GM23248 (cell line): ENCODE data around the gene MAP3K1. TPM values are rescaled to one million over a fixed set of nuclear protein-coding genes. Genes with fewer than 3 reads are reported as not detected.

Experiments used
- DNase-seq: peaks from one replicate; pipeline ENCODE4 v3.0.0-alpha.2; 2015
- H2AFZ ChIP-seq: fragments of 200-600 bp; sonication (generic); 2 replicates; pipeline ENCODE4 v1.6.1; 2016; ENCODE audit warnings: antibody characterized with exemption
- H3F3A ChIP-seq: fragments of 200-600 bp; sonication (generic); 2 replicates; pipeline ENCODE4 v1.6.1; 2016; ENCODE audit warnings: mild to moderate bottlenecking, antibody characterized with exemption, mixed run types; ENCODE audit not compliant: insufficient read depth
- H3K27ac ChIP-seq: fragments of 200-600 bp; sonication (generic); 2 replicates; pipeline ENCODE4 v1.5.1; 2016; ENCODE audit warnings: mild to moderate bottlenecking
- H3K27me3 ChIP-seq: fragments of 200-600 bp; sonication (generic); replicated peaks from 2 replicates; pipeline ENCODE4 v1.6.1; 2016; ENCODE audit warnings: mild to moderate bottlenecking; ENCODE audit not compliant: insufficient read depth
- H3K36me3 ChIP-seq: fragments of 200-600 bp; sonication (generic); 2 replicates; pipeline ENCODE4 v1.6.1; 2016; ENCODE audit warnings: low read depth, mild to moderate bottlenecking
- H3K4me1 ChIP-seq: fragments of 200-600 bp; sonication (generic); 2 replicates; pipeline ENCODE4 v1.6.1; 2016; ENCODE audit warnings: mild to moderate bottlenecking; ENCODE audit not compliant: insufficient read depth
- H3K4me2 ChIP-seq: fragments of 200-600 bp; sonication (generic); one replicate; pipeline ENCODE4 v1.6.1; 2016; ENCODE audit warnings: mild to moderate bottlenecking; ENCODE audit not compliant: unreplicated experiment
- H3K4me3 ChIP-seq: fragments of 200-600 bp; sonication (generic); 2 replicates; pipeline ENCODE4 v1.5.1; 2016; ENCODE audit warnings: mild to moderate bottlenecking
- H3K79me2 ChIP-seq: fragments of 200-600 bp; sonication (generic); 2 replicates; pipeline ENCODE4 v1.6.1; 2016; ENCODE audit warnings: mild to moderate bottlenecking; ENCODE audit not compliant: insufficient read depth
- H3K9ac ChIP-seq: fragments of 200-600 bp; sonication (generic); 2 replicates; pipeline ENCODE4 v1.6.1; 2016; ENCODE audit warnings: mild to moderate bottlenecking
- H3K9me2 ChIP-seq: fragments of 200-600 bp; sonication (generic); 2 replicates; pipeline ENCODE4 v1.6.1; 2016; ENCODE audit warnings: mixed run types, mild to moderate bottlenecking, moderate library complexity; ENCODE audit not compliant: insufficient read depth
- H3K9me3 ChIP-seq: fragments of 200-600 bp; sonication (generic); one replicate; pipeline ENCODE4 v1.6.1; 2017; ENCODE audit warnings: low read depth
- H4K20me1 ChIP-seq: fragments of 200-600 bp; sonication (generic); 2 replicates; pipeline ENCODE4 v1.6.0; 2016; ENCODE audit not compliant: insufficient read depth
- EZH2 ChIP-seq: fragments of 200-600 bp; sonication (generic); IDR thresholded peaks from 2 replicates; pipeline ENCODE4 v1.6.1; 2018; ENCODE audit warnings: antibody characterized with exemption, mild to moderate bottlenecking; ENCODE audit not compliant: insufficient read depth, poor library complexity, severe bottlenecking
- EZH2phosphoT487 ChIP-seq: fragments of 200-600 bp; sonication (generic); IDR thresholded peaks from 2 replicates; pipeline ENCODE4 v1.6.1; 2018; ENCODE audit warnings: antibody characterized with exemption, moderate library complexity, mild to moderate bottlenecking, low read depth; ENCODE audit not compliant: insufficient read depth
- WGBS, 2 experiments: methylation state at CpG; one replicate each; pipeline ENCODE4 v1.1.6; 2015 to 2017; ENCODE audit warnings: low lambda C conversion rate in 2 of 2, low coverage in 1 of 2; ENCODE audit errors: missing lambda C conversion rate in 2 of 2; 5-methylcytosine and 5-hydroxymethylcytosine counted together
- in situ Hi-C: fragments of 300-500 bp; cut with MboI; formaldehyde crosslinking; loops from 2 replicates; pipeline ENCODE4 v1.15.0; 2020
- polyA plus RNA-seq: library from polyadenylated mRNA; unstranded; fragments of >200 nt; fragmentation: Nextera tagmentation; extraction: Ambion mirVana; gene quantifications from 2 replicates; pipeline ENCODE4 v1.2.1, GENCODE V29; 2016
- total RNA-seq: library from RNA; depleted of rRNA; stranded (reverse); fragments of >200 nt; shearing (Covaris generic); gene quantifications from 2 replicates; pipeline ENCODE4 v1.2.3, GENCODE V29; 2014

MAP3K1 gene
- total and polyA plus RNA-seq, 2 experiments from 2014 or later, result 1.8 to 4.6 TPM

DNA sequence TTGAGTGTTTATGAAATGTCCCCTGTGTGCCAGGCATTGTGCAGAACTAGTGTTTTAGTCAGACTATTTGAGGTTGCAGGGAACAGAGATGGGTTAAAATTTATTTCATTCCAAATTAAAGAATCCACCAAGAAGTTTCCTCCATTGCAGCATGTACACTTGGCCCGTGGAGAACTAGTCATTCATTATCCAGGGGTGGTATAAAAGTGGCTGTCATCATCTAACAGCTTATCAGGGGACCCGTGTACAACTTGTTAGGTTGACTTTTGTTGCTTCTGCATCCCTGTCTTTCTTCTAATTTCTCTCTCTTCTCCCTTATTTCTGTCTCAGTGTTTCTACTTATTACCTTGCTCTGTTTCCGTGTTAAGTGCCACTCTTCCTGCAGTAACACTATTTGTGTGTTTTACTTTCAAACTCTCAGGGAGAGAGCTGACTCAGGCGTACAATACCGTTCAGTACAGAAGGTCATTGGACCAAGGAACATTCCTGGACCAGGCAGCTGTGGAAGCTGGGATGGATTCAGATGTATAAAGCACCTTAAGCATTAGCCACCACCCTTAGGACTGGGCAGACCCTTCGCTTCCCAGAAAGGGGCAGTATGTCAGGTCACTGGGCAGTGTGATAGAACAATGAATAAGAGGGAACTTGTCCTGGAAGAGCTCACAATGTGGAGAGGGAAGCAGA lies 36.1 kb downstream of the MAP3K1 start:
- no peaks in the 10 kb centered on the region for H4K20me1 ChIP-seq
- no peaks in the 10 kb centered on the region for H3K9me2 ChIP-seq
- peaks cover 60% of the 10 kb centered on the region for H3K79me2 ChIP-seq
- H3K9me3 ChIP-seq, result no peaks in the 10 kb centered on the region
- 81% methylated on average over 6 of the region's 6 CpGs for WGBS, 2 experiments
- H3K36me3 ChIP-seq, result no peaks in the 10 kb centered on the region
- H3K9ac ChIP-seq, result no peak overlapping the region
- in situ Hi-C loops, result no loop called here
- no peak overlapping the region for H3K27ac ChIP-seq
- no peaks in the 10 kb centered on the region for H3K4me1 ChIP-seq
- no peak overlapping the region for H2AFZ ChIP-seq
- H3K27me3 ChIP-seq, result no peaks in the 10 kb centered on the region
- DNase-seq, result no peak
- no peaks in the 10 kb centered on the region for H3F3A ChIP-seq
- TF ChIP-seq EZH2phosphoT487 (no peak), EZH2 (no peak)
- H3K4me2 ChIP-seq, result no peak overlapping the region
- no peak overlapping the region for H3K4me3 ChIP-seq

DNA sequence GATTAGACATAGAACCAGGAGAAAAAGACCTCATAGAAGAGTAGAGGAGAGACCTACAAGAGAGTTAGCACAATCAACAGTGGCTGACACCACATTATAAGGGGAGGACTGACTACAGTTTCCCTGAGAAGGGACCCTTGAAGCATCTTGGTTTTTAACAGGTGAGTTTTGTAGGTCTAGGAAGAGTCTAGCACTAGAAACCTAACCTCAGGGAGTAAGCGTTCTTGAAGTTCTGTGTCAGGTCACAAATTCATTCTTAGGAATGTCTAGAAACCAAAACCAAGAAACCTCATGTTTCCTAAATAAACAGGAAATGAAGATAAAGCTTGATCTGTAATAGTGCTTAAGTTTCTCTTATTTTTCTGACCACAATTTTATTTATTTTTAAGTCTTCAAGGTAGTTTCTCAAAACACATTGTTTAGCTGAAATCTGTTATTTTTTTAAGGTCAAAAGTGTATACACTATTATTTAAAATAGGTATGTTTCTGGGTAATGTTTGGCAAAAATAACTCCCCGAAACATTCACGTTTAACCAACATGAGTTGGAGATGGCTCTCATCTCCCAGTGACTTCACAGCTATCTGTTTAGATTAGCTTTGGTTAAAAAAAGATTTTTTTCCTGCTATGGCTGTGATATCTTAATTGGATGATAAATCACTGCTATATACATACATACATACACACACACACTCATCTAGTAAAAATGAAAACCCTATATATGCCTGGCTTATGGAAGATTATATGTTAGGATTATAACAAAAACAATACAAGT lies 37.1 kb downstream of the MAP3K1 start:
- H2AFZ ChIP-seq, result no peak overlapping the region
- H3K9ac ChIP-seq, result no peak overlapping the region
- no peak overlapping the region for H3K27ac ChIP-seq
- H3K79me2 ChIP-seq, result peaks cover 56% of the 10 kb centered on the region
- in situ Hi-C loops, result no loop called here
- H3K4me1 ChIP-seq, result no peaks in the 10 kb centered on the region
- H4K20me1 ChIP-seq, result no peaks in the 10 kb centered on the region
- no peaks in the 10 kb centered on the region for H3K27me3 ChIP-seq
- no peaks in the 10 kb centered on the region for H3K36me3 ChIP-seq
- WGBS, 2 experiments, result 87 to 90% methylated on average over 3 of the region's 3 CpGs
- no peak for TF ChIP-seq EZH2phosphoT487
- no peak for TF ChIP-seq EZH2
- H3K4me2 ChIP-seq, result no peak overlapping the region
- H3F3A ChIP-seq, result no peaks in the 10 kb centered on the region
- no peak for DNase-seq
- no peaks in the 10 kb centered on the region for H3K9me3 ChIP-seq
- no peak overlapping the region for H3K4me3 ChIP-seq
- no peaks in the 10 kb centered on the region for H3K9me2 ChIP-seq

DNA sequence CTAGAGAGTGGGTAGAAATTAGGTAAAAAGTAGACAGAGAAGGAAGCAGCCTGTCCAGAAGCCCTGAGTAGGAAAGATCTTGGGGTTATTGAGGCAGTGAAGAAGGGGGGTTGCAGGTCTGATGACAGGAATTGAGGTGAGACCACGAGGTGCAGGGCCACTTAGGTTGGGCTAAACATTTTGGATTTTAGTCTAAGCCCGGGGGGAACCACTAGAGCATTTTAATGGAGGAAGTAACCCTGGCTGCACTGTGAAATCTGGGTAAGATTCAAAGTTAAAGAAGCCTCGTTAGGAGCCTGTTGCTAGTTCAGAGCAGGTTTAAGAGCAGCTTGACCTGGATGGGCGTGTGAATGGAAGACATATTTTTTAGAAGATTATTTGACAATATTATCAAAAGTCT lies 38.3 kb downstream of the MAP3K1 start:
- H4K20me1 ChIP-seq, result no peaks in the 10 kb centered on the region
- no peaks in the 10 kb centered on the region for H3K9me3 ChIP-seq
- H3K4me2 ChIP-seq, result no peak overlapping the region
- H3K4me3 ChIP-seq, result no peak overlapping the region
- WGBS, 2 experiments, result 91 to 95% methylated on average over 4 of the region's 4 CpGs
- H3F3A ChIP-seq, result no peaks in the 10 kb centered on the region
- H3K36me3 ChIP-seq, result no peaks in the 10 kb centered on the region
- no peaks in the 10 kb centered on the region for H3K4me1 ChIP-seq
- no peak overlapping the region for H2AFZ ChIP-seq
- H3K9ac ChIP-seq, result no peak overlapping the region
- TF ChIP-seq EZH2phosphoT487 (no peak), EZH2 (no peak)
- H3K9me2 ChIP-seq, result no peaks in the 10 kb centered on the region
- H3K79me2 ChIP-seq, result peaks cover 49% of the 10 kb centered on the region
- in situ Hi-C loops, result no loop called here
- no peak overlapping the region for H3K27ac ChIP-seq
- DNase-seq, result no peak
- H3K27me3 ChIP-seq, result no peaks in the 10 kb centered on the region

DNA sequence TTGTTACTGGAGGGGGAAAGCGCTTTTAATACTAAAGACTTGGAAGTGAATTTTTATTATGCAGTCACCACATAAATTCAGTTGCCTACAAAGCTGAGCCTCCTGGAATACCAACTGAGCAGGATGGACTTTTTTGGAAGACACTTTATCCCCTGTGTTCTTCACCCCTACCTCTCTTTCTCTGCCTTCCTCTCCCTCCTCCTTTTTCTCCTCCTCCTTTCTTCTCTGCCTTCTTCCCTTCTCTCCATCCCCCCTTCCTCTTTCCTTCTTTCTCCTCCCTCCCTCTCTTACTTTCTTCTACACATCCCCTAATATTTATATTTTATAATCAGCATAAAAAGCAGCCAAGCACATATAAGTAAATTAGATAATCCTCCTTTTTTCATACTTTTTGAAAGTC lies 39.6 kb downstream of the MAP3K1 start:
- WGBS, 2 experiments, result 94 to 100% methylated on average over 1 of the region's 1 CpG
- in situ Hi-C loops, result no loop called here
- no peak for TF ChIP-seq EZH2phosphoT487
- Histone ChIP-seq H3K27ac (no peak overlapping the region), H3K9me3 (no peaks in the 10 kb centered on the region), H3K4me1 (no peaks in the 10 kb centered on the region), H3K36me3 (no peaks in the 10 kb centered on the region), H3K9ac (no peak overlapping the region), H3K4me2 (no peak overlapping the region), H3F3A (no peaks in the 10 kb centered on the region), H2AFZ (no peak overlapping the region), H3K9me2 (no peaks in the 10 kb centered on the region), H4K20me1 (no peaks in the 10 kb centered on the region), H3K27me3 (no peaks in the 10 kb centered on the region), H3K79me2 (peaks cover 40% of the 10 kb centered on the region), H3K4me3 (no peak overlapping the region)
- DNase-seq, result no peak
